MM.1S (cell line): ENCODE measurements around the gene FAM153A.
"Not testable (repeated sequence)": the region's sequence is repeated elsewhere in the genome, so short reads cannot be mapped to it uniquely, and the experiment has no call there.

Source experiments
- DNase-seq: peaks from one replicate; pipeline ENCODE4 v3.0.0-alpha.2; 2015
- H2AFZ ChIP-seq: fragments of 300-600 bp; sonication (generic); 2 replicates; pipeline ENCODE4 v1.6.0; 2016; ENCODE audit warnings: antibody characterized with exemption, low read length
- H3F3A ChIP-seq: fragments of 300-600 bp; sonication (generic); 2 replicates; pipeline ENCODE4 v1.6.1; 2016; ENCODE audit warnings: mild to moderate bottlenecking, antibody characterized with exemption, low read length, moderate library complexity, mixed read lengths; ENCODE audit not compliant: insufficient read depth
- H3K27ac ChIP-seq: fragments of 300-600 bp; sonication (generic); 2 replicates; pipeline ENCODE4 v1.5.1; 2016; ENCODE audit warnings: mild to moderate bottlenecking, low read length
- H3K27me3 ChIP-seq: fragments of 300-600 bp; sonication (generic); replicated peaks from 2 replicates; pipeline ENCODE4 v1.6.0; 2016; ENCODE audit warnings: low read length; ENCODE audit not compliant: insufficient read depth
- H3K36me3 ChIP-seq: fragments of 300-600 bp; sonication (generic); replicated peaks from 2 replicates; pipeline ENCODE4 v1.6.1; 2016; ENCODE audit warnings: mild to moderate bottlenecking, low read length, mixed read lengths; ENCODE audit not compliant: insufficient read depth
- H3K4me1 ChIP-seq: fragments of 300-600 bp; sonication (generic); 2 replicates; pipeline ENCODE4 v1.6.1; 2016; ENCODE audit warnings: low read length, mixed read lengths
- H3K4me2 ChIP-seq: fragments of 300-600 bp; sonication (generic); 2 replicates; pipeline ENCODE4 v1.6.0; 2016; ENCODE audit warnings: low read depth, low read length
- H3K4me3 ChIP-seq: fragments of 300-600 bp; sonication (generic); 2 replicates; pipeline ENCODE4 v1.5.1; 2016; ENCODE audit warnings: low read length, mixed read lengths
- H3K79me2 ChIP-seq: fragments of 300-600 bp; sonication (generic); 2 replicates; pipeline ENCODE4 v1.6.1; 2016; ENCODE audit warnings: mixed run types, low read length, mixed read lengths
- H3K9ac ChIP-seq: fragments of 300-600 bp; sonication (generic); 2 replicates; pipeline ENCODE4 v1.6.1; 2016; ENCODE audit warnings: low read length, mixed read lengths
- H3K9me2 ChIP-seq: fragments of 300-600 bp; sonication (generic); replicated peaks from 2 replicates; pipeline ENCODE4 v1.6.1; 2016; ENCODE audit warnings: mild to moderate bottlenecking, low read length, mixed read lengths; ENCODE audit not compliant: insufficient read depth
- H3K9me3 ChIP-seq: fragments of 300-600 bp; sonication (generic); replicated peaks from 2 replicates; pipeline ENCODE4 v1.6.1; 2016; ENCODE audit warnings: mild to moderate bottlenecking, low read length, mixed read lengths; ENCODE audit not compliant: insufficient read depth
- H4K20me1 ChIP-seq: fragments of 300-600 bp; sonication (generic); 2 replicates; pipeline ENCODE4 v1.6.1; 2016; ENCODE audit warnings: mild to moderate bottlenecking, low read length, moderate library complexity, mixed read lengths; ENCODE audit not compliant: insufficient read depth

Gene FAM153A

DNA sequence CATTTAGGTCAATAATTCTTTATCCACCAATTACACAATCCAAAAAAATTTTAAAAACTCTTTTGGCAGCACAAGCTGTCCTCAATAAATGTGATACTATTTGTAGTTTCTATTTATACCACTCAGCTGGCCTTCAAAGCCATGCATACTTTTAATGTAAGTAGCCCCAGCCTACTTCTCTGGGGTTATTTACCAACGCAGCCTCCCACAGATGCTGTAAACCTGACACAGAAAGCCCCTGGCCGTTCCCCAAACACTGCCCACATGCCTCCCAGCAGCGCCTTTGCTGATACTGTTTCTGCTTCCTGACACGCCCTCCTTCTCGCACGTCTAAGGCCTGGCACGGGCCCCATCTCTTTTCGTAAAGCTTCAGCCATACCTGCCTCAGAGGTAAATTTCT, 62.7 kb downstream of the FAM153A start:
- H3K4me3 ChIP-seq, H3K79me2 ChIP-seq, H3K27ac ChIP-seq, H3K4me1 ChIP-seq, H3K9me2 ChIP-seq, H3K9me3 ChIP-seq, H3K4me2 ChIP-seq, H3K36me3 ChIP-seq, H3K9ac ChIP-seq, H3K27me3 ChIP-seq, H3F3A ChIP-seq, DNase-seq, H4K20me1 ChIP-seq, H2AFZ ChIP-seq: not testable (repeated sequence)

DNA sequence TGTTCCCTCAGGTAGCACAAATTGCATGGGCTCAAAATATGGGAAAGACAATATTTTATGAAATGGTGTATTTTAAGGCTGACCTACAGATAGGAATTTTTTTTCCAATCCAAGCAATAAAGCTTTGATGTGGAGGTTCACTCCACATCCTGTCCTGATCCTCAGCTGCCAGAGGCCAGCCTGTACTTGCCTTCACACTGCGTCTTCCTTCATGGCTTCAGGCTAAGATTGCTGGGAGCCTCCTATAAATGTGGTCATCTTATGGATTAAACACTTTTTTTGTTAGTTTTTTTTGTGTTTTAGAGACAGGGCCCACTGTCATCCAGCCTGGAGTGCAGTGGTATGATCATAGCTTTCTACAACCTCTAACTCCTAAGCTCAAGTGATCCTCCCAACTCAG, 67.3 kb downstream of the FAM153A start:
- not testable (repeated sequence) for H4K20me1 ChIP-seq, H3F3A ChIP-seq, H3K9me3 ChIP-seq, H3K79me2 ChIP-seq, DNase-seq, H3K27ac ChIP-seq, H3K4me2 ChIP-seq, H2AFZ ChIP-seq, H3K9ac ChIP-seq, H3K4me3 ChIP-seq, H3K36me3 ChIP-seq, H3K4me1 ChIP-seq, H3K9me2 ChIP-seq, H3K27me3 ChIP-seq

DNA sequence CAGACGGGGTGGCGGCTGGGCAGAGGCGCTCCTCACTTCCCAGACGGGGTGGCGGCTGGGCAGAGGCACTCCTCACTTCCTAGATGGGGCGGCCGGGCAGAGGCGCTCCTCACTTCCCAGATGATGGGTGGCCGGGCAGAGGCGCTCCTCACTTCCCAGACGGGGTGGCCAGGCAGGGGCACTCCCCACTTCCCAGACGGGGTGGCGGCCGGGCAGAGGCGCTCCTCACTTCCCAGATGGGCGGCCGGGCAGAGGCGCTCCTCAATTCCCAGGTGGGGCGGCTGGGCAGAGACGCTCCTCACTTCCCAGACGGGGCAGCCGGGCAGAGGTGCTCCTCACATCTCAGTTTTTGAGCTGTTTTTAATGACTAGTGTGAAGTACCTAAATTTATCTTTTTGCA, 86.6 kb downstream of the FAM153A start:
- H3K4me2 ChIP-seq, H3K9me2 ChIP-seq, DNase-seq, H3K4me1 ChIP-seq, H3K4me3 ChIP-seq, H3K27ac ChIP-seq, H3K79me2 ChIP-seq, H3K9me3 ChIP-seq, H3K27me3 ChIP-seq, H4K20me1 ChIP-seq, H2AFZ ChIP-seq, H3K36me3 ChIP-seq, H3F3A ChIP-seq, H3K9ac ChIP-seq: not testable (repeated sequence)

DNA sequence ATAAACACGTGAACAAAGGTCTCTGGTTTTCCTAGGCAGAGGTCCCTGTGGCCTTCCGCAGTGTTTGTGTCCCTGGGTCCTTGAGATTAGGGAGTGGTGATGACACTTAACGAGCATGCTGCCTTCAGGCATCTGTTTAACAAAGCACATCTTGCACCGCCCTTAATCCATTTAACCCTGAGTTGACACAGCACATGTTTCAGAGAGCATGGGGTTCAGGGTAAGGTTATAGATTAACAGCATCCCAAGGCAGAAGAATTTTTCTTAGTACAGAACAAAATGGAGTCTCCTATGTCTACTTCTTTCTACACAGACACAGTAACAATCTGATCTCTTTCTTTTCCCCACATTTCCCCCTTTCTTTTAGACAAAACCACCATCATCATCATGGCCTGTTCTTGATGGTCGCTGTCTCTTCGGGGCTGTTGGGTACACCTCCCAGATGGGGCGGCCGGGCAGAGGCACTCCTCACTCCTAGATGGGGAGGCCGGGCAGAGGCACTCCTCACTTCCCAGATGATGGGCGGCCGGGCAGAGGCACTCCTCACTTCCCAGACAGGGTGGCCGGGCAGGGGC, 87.3 kb downstream of the FAM153A start:
- H3K27me3 ChIP-seq, H3K4me2 ChIP-seq, H3F3A ChIP-seq, H3K9ac ChIP-seq, H3K4me1 ChIP-seq, H3K27ac ChIP-seq, H3K4me3 ChIP-seq, DNase-seq, H4K20me1 ChIP-seq, H3K9me2 ChIP-seq, H3K36me3 ChIP-seq, H3K9me3 ChIP-seq, H3K79me2 ChIP-seq, H2AFZ ChIP-seq: not testable (repeated sequence)

DNA sequence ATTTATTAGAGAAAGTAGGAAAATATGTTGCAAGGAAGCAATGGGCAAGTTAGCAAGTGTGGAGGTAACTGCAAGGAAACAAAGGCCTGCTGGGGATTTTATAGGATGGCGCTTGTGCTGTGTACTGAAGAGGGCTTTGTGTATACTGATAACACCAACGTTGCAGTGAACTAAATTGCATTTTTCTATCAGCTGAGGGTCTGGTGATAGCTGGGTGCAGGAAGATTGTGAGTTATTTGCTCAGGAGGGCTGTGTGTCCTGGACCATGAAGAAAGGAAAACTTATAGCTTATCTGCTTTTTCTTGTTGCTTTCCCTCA, 88.2 kb downstream of the FAM153A start:
- H3K27ac ChIP-seq: not testable (repeated sequence)

DNA sequence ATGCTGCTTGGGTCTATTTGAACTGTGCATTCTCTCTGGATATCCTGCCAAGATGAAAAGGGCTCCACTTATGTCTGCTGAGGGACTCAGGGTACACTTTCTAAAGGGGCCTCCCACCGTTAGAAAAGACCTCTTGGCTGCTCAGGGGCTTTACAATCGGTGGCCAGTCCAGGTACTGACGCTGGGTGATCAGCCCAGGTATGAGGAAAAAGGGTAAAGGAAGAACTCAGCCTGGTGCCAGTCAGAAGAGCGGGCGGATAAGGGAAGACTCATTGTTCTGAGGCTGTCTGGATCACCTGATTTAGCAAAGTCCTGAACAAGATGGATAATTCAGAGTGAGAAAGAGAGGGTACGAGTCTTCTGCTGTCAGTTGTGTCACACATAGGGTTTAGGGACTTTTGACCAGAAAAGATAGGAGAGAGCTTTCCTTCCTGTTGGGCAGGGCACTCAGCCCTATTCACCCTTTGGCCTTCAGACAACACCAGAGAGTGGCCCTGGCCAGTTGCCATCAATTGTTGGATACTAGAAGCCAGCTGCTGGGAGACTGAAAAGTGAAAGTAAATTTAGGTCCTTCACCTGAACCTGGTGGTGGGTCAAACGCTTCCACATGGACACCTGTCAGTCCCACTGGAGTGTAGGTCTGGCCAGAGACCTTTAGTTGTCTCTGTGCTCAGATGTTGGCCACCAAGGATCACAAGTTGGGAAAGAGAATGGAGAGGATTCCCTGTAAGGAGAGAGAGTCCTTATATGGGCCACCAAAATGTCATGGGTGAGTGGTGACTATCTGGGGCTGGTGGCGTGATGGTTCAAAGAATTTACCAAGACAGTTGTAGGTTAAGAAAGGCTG, 88.8 kb downstream of the FAM153A start:
- not testable (repeated sequence) for H3K4me3 ChIP-seq, H3K36me3 ChIP-seq, H3K9ac ChIP-seq, H3K4me2 ChIP-seq, H4K20me1 ChIP-seq, H3K9me2 ChIP-seq, H3K79me2 ChIP-seq, H3K27ac ChIP-seq, H3K27me3 ChIP-seq, H3K4me1 ChIP-seq, H3K9me3 ChIP-seq, DNase-seq, H2AFZ ChIP-seq, H3F3A ChIP-seq

More for the DNA sequence above, 88.2 kb downstream of the FAM153A start:
- H4K20me1 ChIP-seq, H3K9me3 ChIP-seq, H2AFZ ChIP-seq, H3F3A ChIP-seq, H3K9me2 ChIP-seq, H3K4me3 ChIP-seq, H3K9ac ChIP-seq, H3K36me3 ChIP-seq, H3K4me1 ChIP-seq, H3K4me2 ChIP-seq, H3K79me2 ChIP-seq, DNase-seq, H3K27me3 ChIP-seq: not testable (repeated sequence)

DNA sequence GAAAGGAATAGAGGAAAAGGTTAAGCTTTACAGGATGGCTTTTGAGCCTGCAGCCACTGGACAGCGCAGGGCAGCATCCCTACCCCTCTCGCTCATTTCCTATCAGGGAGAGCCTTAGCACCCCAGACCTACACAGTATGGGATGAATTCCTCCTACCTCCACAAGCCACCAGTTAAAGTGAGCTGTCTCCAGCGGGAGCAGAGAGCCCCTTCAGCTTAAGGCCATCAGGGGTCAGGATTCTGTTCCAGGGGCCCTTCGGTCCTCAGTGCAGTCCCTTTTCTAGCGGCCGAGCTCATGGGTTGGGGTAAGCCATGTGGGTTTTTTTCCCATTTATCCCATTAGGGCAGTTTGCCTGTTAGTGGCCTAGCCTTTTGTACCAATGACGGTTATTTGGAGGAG, 89.7 kb downstream of the FAM153A start:
- not testable (repeated sequence) for H3K79me2 ChIP-seq, H3K9me2 ChIP-seq, H3K4me1 ChIP-seq, H3K36me3 ChIP-seq, H3K9me3 ChIP-seq, H4K20me1 ChIP-seq, DNase-seq, H3F3A ChIP-seq, H3K9ac ChIP-seq, H3K27me3 ChIP-seq, H3K4me3 ChIP-seq, H2AFZ ChIP-seq, H3K27ac ChIP-seq, H3K4me2 ChIP-seq

DNA sequence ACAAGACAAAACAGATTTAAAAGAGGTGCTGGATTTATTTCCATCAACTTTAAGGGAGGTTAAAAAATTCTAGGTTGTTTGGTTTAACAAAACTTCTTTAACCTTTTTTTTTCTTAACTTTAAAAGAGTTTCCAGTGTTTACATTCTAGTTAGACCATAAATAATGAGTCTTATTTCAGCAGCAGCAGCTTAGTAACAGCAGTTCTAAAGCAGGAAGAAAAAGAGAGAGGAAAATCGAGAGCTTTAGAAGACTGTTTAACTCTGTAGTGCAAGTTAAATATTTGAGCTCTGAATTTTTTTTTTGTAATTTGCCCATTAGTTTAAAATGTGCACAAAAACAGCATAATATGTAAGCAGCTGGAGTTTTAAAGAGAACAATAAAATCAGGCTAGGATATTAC, 90.2 kb downstream of the FAM153A start:
- not testable (repeated sequence) for H4K20me1 ChIP-seq, H3F3A ChIP-seq, H3K36me3 ChIP-seq, H3K9me3 ChIP-seq, H2AFZ ChIP-seq, H3K9me2 ChIP-seq, H3K9ac ChIP-seq, H3K4me3 ChIP-seq, H3K4me2 ChIP-seq, DNase-seq, H3K79me2 ChIP-seq, H3K27me3 ChIP-seq, H3K4me1 ChIP-seq, H3K27ac ChIP-seq
